Esophagus muscularis mucosa (tissue), 4 donors: ENCODE results near the gene TP73. TPM values are rescaled to one million over a fixed set of nuclear protein-coding genes. Genes with fewer than 3 reads are reported as not detected.

Source experiments
- DNase-seq: peaks from one replicate; pipeline ENCODE4 v3.0.0-alpha.2; 2017; ENCODE audit errors: extremely low spot score
- H3K27ac ChIP-seq, 4 donors: fragments of 200-600 bp; sonication (generic); replicated peaks in 1 of 4; 1 replicate in 3 of 4; 2 replicates in 1 of 4; pipeline ENCODE4 v1.5.1; 2016 to 2019; ENCODE audit warnings: mild to moderate bottlenecking in 1 of 4
- H3K27me3 ChIP-seq, 4 donors: fragments of 200-600 bp; sonication (generic); one replicate each; pipeline versions ENCODE4 v1.5.1 to v1.6.0; 2016 to 2019
- H3K36me3 ChIP-seq, 4 donors: fragments of 200-600 bp; sonication (generic); one replicate each; pipeline ENCODE4 v1.5.1; 2016 to 2019
- H3K4me1 ChIP-seq, 4 donors: fragments of 200-600 bp; sonication (generic); one replicate each; pipeline ENCODE4 v1.5.1; 2016 to 2019
- H3K4me3 ChIP-seq, 4 donors: fragments of 200-600 bp; sonication (generic); 1 replicate in 2 of 4; 2 replicates in 2 of 4; pipeline ENCODE4 v1.5.1; 2016 to 2019; ENCODE audit warnings: mild to moderate bottlenecking in 4 of 4, moderate library complexity in 1 of 4
- H3K9me3 ChIP-seq, 4 donors: fragments of 200-600 bp; sonication (generic); 1 replicate in 3 of 4; 2 replicates in 1 of 4; pipeline ENCODE4 v1.5.1; 2016 to 2019
- EP300 ChIP-seq: sonication (generic); formaldehyde crosslinking; IDR thresholded peaks from one replicate; pipeline ENCODE4 v1.6.1; 2017; ENCODE audit warnings: antibody characterized with exemption
- POLR2A ChIP-seq: fragments of 450-650 bp; IDR thresholded peaks from one replicate; pipeline ENCODE4 v1.6.1; 2017; ENCODE audit warnings: antibody characterized with exemption, moderate library complexity, mild to moderate bottlenecking, low read depth
- POLR2AphosphoS5 ChIP-seq, 2 donors: sonication (generic); formaldehyde crosslinking; IDR thresholded peaks; one replicate each; pipeline ENCODE4 v1.6.1; 2017; ENCODE audit warnings: antibody characterized with exemption in 2 of 2
- WGBS: methylation state at CpG from one replicate; pipeline ENCODE4 v1.1.5; 2018; 5-methylcytosine and 5-hydroxymethylcytosine counted together
- intact Hi-C: fragments of 100-400 bp; cut with DNase I; formaldehyde crosslinking; loops from one replicate; pipeline ENCODE4 v1.15.1; 2023
- total RNA-seq, 4 donors: library from RNA; depleted of rRNA; stranded (reverse); fragments of >200 nt; gene quantifications; one replicate each; pipeline versions ENCODE4 v1.1.0 to v1.2.1, GENCODE V29; 2016
- TF ChIP-seq, protein P1 (sequence below), 3 experiments: fragments of 200-600 bp in 2 of 3; fragments of 450-650 bp in 1 of 3; sonication (generic) in 2 of 3; IDR thresholded peaks; one replicate each; pipeline ENCODE4 v1.5.1; 2017 to 2019; ENCODE audit warnings: antibody characterized with exemption in 3 of 3, mild to moderate bottlenecking in 2 of 3, moderate library complexity in 1 of 3

TP73 gene
- total RNA-seq, 4 donors from 2014 or later = not detected

- H3K27ac ChIP-seq = no peak overlapping the region
- WGBS = 78% methylated on average over 17 of the region's 20 CpGs
- TF ChIP-seq POLR2A (no peak), POLR2AphosphoS5 (IDR thresholded peaks at IDR 0.05) (no peak), EP300 (no peak)
- TF ChIP-seq, protein P1, sequence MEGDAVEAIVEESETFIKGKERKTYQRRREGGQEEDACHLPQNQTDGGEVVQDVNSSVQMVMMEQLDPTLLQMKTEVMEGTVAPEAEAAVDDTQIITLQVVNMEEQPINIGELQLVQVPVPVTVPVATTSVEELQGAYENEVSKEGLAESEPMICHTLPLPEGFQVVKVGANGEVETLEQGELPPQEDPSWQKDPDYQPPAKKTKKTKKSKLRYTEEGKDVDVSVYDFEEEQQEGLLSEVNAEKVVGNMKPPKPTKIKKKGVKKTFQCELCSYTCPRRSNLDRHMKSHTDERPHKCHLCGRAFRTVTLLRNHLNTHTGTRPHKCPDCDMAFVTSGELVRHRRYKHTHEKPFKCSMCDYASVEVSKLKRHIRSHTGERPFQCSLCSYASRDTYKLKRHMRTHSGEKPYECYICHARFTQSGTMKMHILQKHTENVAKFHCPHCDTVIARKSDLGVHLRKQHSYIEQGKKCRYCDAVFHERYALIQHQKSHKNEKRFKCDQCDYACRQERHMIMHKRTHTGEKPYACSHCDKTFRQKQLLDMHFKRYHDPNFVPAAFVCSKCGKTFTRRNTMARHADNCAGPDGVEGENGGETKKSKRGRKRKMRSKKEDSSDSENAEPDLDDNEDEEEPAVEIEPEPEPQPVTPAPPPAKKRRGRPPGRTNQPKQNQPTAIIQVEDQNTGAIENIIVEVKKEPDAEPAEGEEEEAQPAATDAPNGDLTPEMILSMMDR (IDR thresholded peaks at IDR 0.05) = no peak
- no peak for DNase-seq
- intact Hi-C loops = no loop called here
- no peaks in the 10 kb centered on the region for H3K36me3 ChIP-seq
- H3K27me3 ChIP-seq = peaks cover 0 to 57% (median 4%) of the 10 kb centered on the region in 4 donors
- H3K4me1 ChIP-seq = no peaks in the 10 kb centered on the region
- no peak overlapping the region for H3K4me3 ChIP-seq
- H3K9me3 ChIP-seq = no peaks in the 10 kb centered on the region
Measured at GRCh38 chr1:3753656-3754454, 101.5 kb downstream of the TP73 start.

DNA sequence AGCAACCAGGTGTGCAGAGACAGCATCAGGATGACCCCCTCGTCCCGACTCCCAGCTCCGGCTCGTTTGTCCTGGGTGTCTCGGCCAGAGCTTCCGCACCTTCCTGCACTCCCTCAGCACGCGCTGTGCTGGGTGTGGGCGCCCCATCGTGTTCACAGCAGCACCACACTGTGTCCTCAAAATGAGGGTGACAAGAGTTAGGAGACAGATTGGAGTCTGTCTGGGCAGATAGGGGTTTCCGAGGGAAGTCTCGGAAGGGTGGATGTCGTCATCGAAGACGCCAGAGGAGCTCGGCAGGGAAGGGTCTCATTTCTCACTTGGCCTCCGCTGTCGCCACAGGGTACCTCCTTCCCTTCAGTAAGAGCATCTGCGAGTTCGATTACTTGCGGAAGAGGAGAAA lies 104.1 kb downstream of the TP73 start:
- DNase-seq = no peak
- Histone ChIP-seq H3K4me3 (no peak overlapping the region), H3K4me1 (no peaks in the 10 kb centered on the region), H3K27ac (no peak overlapping the region), H3K9me3 (no peaks in the 10 kb centered on the region), H3K27me3 (peaks cover 0 to 75% (median 8%) of the 10 kb centered on the region in 4 donors), H3K36me3 (no peaks in the 10 kb centered on the region)
- TF ChIP-seq, protein P1 (IDR thresholded peaks at IDR 0.05) = no peak
- no peak for TF ChIP-seq POLR2A
- no peak for TF ChIP-seq EP300
- TF ChIP-seq POLR2AphosphoS5 (IDR thresholded peaks at IDR 0.05) = no peak
- WGBS = 70% methylated on average over 21 of the region's 21 CpGs
- intact Hi-C loops = no loop called here

GRCh38 chr1:3759164-3759563 lies 106.8 kb downstream of the TP73 start:
- WGBS = 79% methylated on average over 6 of the region's 6 CpGs
- no peaks in the 10 kb centered on the region for H3K36me3 ChIP-seq
- no peak for DNase-seq
- no peaks in the 10 kb centered on the region for H3K9me3 ChIP-seq
- no peak for TF ChIP-seq EP300
- TF ChIP-seq, protein P1 (IDR thresholded peaks at IDR 0.05) = no peak
- TF ChIP-seq POLR2AphosphoS5 (IDR thresholded peaks at IDR 0.05) = no peak
- no peak for TF ChIP-seq POLR2A
- no peak overlapping the region for H3K4me3 ChIP-seq
- intact Hi-C loops = no loop called here
- H3K4me1 ChIP-seq = no peaks in the 10 kb centered on the region
- H3K27me3 ChIP-seq = peaks cover 0 to 80% (median 11%) of the 10 kb centered on the region in 4 donors
- H3K27ac ChIP-seq = no peak overlapping the region

DNA sequence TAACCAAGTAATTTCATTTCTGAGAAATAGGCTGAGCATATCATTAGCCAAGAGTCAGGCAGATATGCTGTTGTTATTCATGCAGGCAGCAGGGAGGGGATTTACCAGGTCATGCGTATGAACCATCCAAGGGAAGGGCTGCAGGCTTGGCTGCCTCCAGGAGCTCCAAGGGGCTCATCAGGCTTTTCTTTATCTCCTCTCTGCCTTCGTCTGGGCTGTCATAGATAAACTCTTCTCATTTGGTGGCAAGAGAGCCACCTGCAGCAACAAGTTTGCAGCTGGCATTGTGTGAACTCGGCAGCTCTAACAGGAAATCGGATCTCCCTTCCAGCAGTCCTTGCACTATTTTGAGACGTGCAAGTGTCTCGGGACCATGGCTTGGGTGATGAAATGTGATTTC lies 107.5 kb downstream of the TP73 start:
- Histone ChIP-seq H3K27me3 (peaks cover 0 to 74% (median 8%) of the 10 kb centered on the region in 4 donors), H3K4me1 (no peaks in the 10 kb centered on the region), H3K36me3 (no peaks in the 10 kb centered on the region), H3K4me3 (no peak overlapping the region), H3K9me3 (no peaks in the 10 kb centered on the region), H3K27ac (no peak overlapping the region)
- WGBS = 72% methylated on average over 4 of the region's 6 CpGs
- no peak for TF ChIP-seq EP300
- TF ChIP-seq POLR2AphosphoS5 (IDR thresholded peaks at IDR 0.05) = no peak
- TF ChIP-seq, protein P1 (IDR thresholded peaks at IDR 0.05) = no peak
- TF ChIP-seq POLR2A = no peak
- intact Hi-C loops = no loop called here
- no peak for DNase-seq
